ENCODE data around the gene TXNRD1.
"Not testable (repeated sequence)": the region's sequence is repeated elsewhere in the genome, so short reads cannot be mapped to it uniquely, and the experiment has no call there.

The TXNRD1 gene

DNA sequence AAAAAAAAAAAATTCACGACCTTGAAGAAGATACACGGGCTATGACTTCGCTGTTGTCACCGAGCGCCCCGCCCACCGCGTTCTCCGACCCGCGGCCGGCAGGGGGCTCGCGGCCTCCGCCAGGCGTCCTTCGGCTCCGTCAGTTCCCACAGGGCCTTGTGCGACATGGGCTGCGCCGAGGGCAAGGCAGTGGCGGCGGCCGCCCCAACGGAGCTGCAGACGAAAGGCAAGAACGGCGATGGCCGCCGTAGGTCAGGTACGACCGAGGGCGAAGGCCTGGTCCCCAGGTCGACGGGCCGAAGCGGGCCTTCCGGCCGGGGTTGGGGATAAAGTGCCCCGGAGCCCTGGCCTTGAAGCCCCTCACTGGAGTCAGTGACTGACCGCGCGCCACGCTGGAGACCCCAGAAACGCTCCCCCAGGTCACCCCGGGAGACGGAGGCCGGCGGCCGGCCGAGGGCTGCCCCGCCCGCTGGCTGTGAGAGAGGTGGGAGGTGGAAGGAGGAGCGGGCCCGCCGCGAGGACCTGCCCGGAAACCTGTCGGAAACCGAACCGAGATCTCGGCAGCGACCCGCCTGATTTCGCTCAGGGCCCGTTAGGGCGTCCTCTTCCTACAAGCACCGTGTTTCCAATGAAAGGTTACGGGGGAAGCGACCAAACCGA lies at the start of gene TXNRD1:
TSS of gene TXNRD1 (plus strand) at position 142 of the 660 bp plus-strand sequence. CDS start at position 166, 24 bp downstream.
- peak; percentile 86 to 92 for DNase-seq
- TF ChIP-seq POLR2A (IDR thresholded peaks at IDR 0.05; ENCODE audit: low read length) = no peak
- TF ChIP-seq GATA1 (IDR thresholded peaks at IDR 0.05; ENCODE audit: low read depth, low read length) = no peak

- DNase-seq = no peak
Measured at GRCh38 chr12:104165801-104166200, 49.8 kb upstream of the TXNRD1 start.

DNA sequence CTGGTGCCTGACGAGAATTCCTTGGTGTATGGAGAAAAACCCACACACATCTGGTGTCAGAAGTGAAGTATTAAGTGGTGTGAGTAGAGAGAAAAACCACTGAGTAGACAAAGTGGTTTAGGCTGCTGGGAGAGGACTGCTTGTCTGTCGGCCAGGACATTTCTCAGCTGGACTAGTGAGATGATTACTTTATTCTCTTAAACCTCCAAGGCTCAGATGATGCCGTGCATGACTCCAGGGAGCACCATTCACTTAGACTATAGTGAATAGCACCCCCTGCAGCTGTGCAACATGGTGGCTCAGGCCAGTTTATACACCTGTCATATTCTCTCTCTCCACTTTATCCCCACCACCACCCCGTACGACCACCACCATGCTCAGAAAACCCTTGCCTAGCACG lies 49.1 kb upstream of the TXNRD1 start:
- no peak for DNase-seq
- TF ChIP-seq POLR2A (IDR thresholded peaks at IDR 0.05; ENCODE audit: low read length) = no peak
- TF ChIP-seq GATA1 (IDR thresholded peaks at IDR 0.05; ENCODE audit: low read depth, low read length) = no peak

More at GRCh38 chr12:104165801-104166200, 49.8 kb upstream of the TXNRD1 start:
- TF ChIP-seq GATA1 (IDR thresholded peaks at IDR 0.05; ENCODE audit: low read depth, low read length) (no peak), POLR2A (IDR thresholded peaks at IDR 0.05; ENCODE audit: low read length) (no peak)

DNA sequence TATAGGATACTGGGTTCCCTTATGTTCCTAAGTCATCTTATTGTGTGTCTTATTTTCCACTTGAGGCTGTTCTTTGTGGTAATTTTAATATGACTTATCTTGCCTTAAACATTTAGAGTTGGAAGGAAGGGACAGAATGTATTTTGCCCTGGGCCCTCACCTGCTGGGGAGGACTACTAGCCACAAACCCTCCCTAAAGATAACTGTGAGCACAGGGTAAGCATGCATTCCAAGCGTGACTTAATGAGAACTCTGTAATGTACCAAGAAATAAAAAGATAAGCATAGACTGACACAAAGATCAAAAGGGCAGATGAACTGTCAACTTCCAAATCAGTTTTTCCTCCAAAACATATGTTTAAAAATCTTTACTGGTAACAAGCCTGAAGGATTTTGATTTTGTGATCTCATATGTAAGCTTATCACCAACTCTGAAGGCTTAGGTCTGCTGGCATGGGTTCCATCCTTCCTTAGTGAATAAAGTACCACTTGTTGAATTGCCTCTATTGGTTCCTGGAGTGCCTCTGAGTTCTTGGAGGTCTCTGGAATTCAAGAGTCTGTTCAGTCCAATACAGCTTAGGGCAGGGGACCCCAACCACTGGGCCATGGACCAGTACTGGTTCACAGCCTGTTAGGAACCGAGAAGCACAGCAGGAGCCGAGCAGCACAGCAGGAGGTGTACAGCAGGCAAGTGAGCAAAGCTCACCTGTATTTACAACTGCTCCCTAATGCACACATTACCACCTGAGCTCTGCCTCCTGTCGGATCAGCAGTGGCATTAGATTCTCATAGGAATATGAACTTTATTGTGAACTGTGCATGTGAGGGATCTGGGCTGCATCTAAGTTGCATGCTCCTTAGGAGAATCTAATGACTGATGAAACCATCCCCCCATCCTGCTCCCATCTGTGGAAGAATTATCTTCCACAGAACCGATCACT lies 47.8 kb upstream of the TXNRD1 start:
- DNase-seq = no peak
- TF ChIP-seq POLR2A (IDR thresholded peaks at IDR 0.05; ENCODE audit: low read length) (no peak), GATA1 (IDR thresholded peaks at IDR 0.05; ENCODE audit: low read depth, low read length) (no peak)

DNA sequence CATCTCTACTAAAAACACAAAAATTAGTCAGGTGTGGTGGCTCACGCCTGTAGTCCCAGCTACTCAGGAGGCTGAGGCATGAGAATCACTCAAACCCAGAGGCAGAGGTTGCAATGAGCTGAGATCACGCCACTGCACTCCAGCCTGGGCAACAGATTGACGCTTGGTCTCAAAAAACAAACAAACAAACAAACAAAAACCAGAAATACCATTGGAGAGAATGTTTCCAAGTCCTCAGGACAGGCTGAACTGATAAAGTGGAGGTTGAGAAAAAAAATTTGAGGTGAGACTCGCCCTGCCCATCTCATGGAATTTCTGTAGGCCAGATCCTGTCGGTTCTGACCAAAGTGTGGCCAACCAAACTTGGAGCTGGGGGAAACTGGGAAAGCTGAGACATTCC lies 47.0 kb upstream of the TXNRD1 start:
- TF ChIP-seq POLR2A (IDR thresholded peaks at IDR 0.05; ENCODE audit: low read length) = no peak
- TF ChIP-seq GATA1 (IDR thresholded peaks at IDR 0.05; ENCODE audit: low read depth, low read length) = no peak
- DNase-seq = no peak

DNA sequence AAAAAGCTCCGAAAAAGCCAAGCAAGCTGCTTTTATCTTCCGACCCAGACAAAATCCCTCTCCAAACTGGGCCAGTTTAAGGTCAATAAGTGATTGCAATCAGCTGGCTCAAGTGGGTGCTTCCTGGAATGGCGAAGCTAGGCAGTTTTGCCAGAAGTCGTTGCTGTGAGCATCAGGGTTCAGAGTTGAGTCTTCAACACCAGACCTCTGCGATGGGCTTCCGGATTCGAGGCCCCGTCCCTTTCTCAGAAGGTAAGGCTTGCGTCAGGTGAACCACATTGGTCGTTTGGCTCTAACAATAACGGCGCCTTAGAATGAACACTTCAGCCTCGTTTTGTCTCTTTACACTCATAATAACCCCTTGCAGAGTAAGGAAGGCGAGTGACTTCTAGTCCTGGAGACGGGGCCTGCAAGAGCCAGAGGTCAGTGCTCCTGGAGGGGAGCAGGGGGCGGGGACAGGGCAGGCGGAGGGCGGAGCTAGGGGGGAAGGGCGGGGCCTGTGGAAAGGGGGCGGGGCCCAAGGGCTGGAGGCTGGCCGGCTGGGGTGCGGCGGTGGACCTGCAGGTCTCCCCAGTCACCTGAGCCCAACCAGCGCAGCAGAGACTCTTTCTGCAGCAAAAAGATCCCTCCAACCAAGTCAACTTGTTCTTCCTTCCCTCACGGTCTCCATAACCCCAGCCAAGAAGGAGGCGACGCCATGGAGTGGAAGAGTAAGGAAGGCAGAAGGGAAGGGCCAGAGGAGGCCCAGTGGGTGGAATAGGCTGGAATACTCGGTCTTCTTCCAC lies 43.6 kb upstream of the TXNRD1 start:
- DNase-seq = no peak
- TF ChIP-seq POLR2A (IDR thresholded peaks at IDR 0.05; ENCODE audit: low read length) (no peak), GATA1 (IDR thresholded peaks at IDR 0.05; ENCODE audit: low read depth, low read length) (no peak)

GRCh38 chr12:104172570-104172947 lies 43.0 kb upstream of the TXNRD1 start:
- DNase-seq = no peak
- TF ChIP-seq GATA1 (IDR thresholded peaks at IDR 0.05; ENCODE audit: low read depth, low read length) = no peak
- TF ChIP-seq POLR2A (IDR thresholded peaks at IDR 0.05; ENCODE audit: low read length) = no peak

- not testable (repeated sequence) for DNase-seq
Measured at GRCh38 chr12:104173804-104174203, 41.8 kb upstream of the TXNRD1 start.

- TF ChIP-seq GATA1 (IDR thresholded peaks at IDR 0.05; ENCODE audit: low read depth, low read length) (no peak), POLR2A (IDR thresholded peaks at IDR 0.05; ENCODE audit: low read length) (no peak)
- DNase-seq = no peak
Measured at GRCh38 chr12:104175726-104176247, 39.8 kb upstream of the TXNRD1 start.

GRCh38 chr12:104177336-104177662 lies 38.3 kb upstream of the TXNRD1 start:
- TF ChIP-seq GATA1 (IDR thresholded peaks at IDR 0.05; ENCODE audit: low read depth, low read length) = no peak
- no peak for TF ChIP-seq POLR2A (IDR thresholded peaks at IDR 0.05; ENCODE audit: low read length)
- DNase-seq = peak in 1 of 2 experiments; percentile 15

- TF ChIP-seq GATA1 (IDR thresholded peaks at IDR 0.05; ENCODE audit: low read depth, low read length) (no peak), POLR2A (IDR thresholded peaks at IDR 0.05; ENCODE audit: low read length) (no peak)
- DNase-seq = peak; percentile 33 to 40
Measured at GRCh38 chr12:104177663-104178501, 37.7 kb upstream of the TXNRD1 start.

GRCh38 chr12:104180374-104180773 lies 35.2 kb upstream of the TXNRD1 start:
- DNase-seq = no peak
- TF ChIP-seq GATA1 (IDR thresholded peaks at IDR 0.05; ENCODE audit: low read depth, low read length) = no peak

DNA sequence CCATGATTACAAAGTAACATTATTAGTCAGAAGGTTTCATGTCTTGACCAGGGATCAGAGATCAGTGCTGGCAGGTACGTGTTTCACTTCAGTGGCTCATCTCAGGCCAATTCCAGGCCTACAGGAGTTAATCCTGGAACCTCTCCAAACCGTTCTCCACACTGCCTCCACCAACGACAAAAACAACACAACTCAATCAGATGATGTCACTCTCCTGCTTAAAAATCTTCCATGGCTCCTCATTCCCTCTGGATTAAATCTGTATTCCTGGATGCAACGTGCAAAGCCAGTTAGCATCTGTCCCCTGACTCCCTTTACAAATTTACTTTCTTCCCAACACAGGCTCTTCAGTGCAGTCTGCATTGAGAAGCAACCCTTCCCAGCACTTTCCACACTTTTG lies 34.3 kb upstream of the TXNRD1 start:
- no peak for TF ChIP-seq POLR2A (IDR thresholded peaks at IDR 0.05; ENCODE audit: low read length)
- no peak for TF ChIP-seq GATA1 (IDR thresholded peaks at IDR 0.05; ENCODE audit: low read depth, low read length)
- no peak for DNase-seq

Measured in erythroblast (primary cell).